Astrocyte (in vitro differentiated cells and primary cell): ENCODE results near the gene PLEKHA6. TPM values are rescaled to one million over a fixed set of nuclear protein-coding genes. Genes with fewer than 3 reads are reported as not detected.

ENCODE experiments used
- DNase-seq: peaks from one replicate; pipeline ENCODE4 v3.0.0-alpha.2; 2010; ENCODE audit warnings: low read depth
- FAIRE-seq: peaks from 2 replicates; lab custom pipeline; 2011; peaks lifted over from hg19 to GRCh38; lab: Jason Lieb, UNC
- H2AFZ ChIP-seq: 2 replicates; pipeline ENCODE4 v1.6.0; 2012; ENCODE audit warnings: low read depth, low read length, inconsistent platforms
- H3K27ac ChIP-seq: 2 replicates; pipeline ENCODE4 v1.5.1; 2011; ENCODE audit warnings: low read depth, low read length, inconsistent platforms
- H3K27me3 ChIP-seq: 2 replicates; pipeline ENCODE4 v1.6.0; 2011; ENCODE audit warnings: low read length, inconsistent platforms; ENCODE audit not compliant: insufficient read depth
- H3K36me3 ChIP-seq: 2 replicates; pipeline ENCODE4 v1.5.1; 2011; ENCODE audit warnings: low read length, inconsistent platforms; ENCODE audit not compliant: insufficient read depth
- H3K4me1 ChIP-seq: 2 replicates; pipeline ENCODE4 v1.5.1; 2011; ENCODE audit warnings: low read length, inconsistent platforms; ENCODE audit not compliant: insufficient read depth
- H3K4me2 ChIP-seq: 2 replicates; pipeline ENCODE4 v1.6.0; 2012; ENCODE audit warnings: low read length, inconsistent platforms
- H3K4me3 ChIP-seq: 2 replicates; pipeline ENCODE4 v1.5.1; 2011; ENCODE audit warnings: low read depth, mild to moderate bottlenecking, low read length, inconsistent platforms; ENCODE audit not compliant: insufficient read depth
- H3K79me2 ChIP-seq: 2 replicates; pipeline ENCODE4 v1.6.0; 2012; ENCODE audit warnings: mild to moderate bottlenecking, low read length, inconsistent platforms; ENCODE audit not compliant: insufficient read depth
- H3K9ac ChIP-seq: 2 replicates; pipeline ENCODE4 v1.6.0; 2012; ENCODE audit warnings: mild to moderate bottlenecking, low read length, inconsistent platforms
- H3K9me3 ChIP-seq: 2 replicates; pipeline ENCODE4 v1.5.1; 2012; ENCODE audit warnings: low read depth, mild to moderate bottlenecking, low read length, inconsistent platforms; ENCODE audit not compliant: insufficient read depth
- H4K20me1 ChIP-seq: 2 replicates; pipeline ENCODE4 v1.6.0; 2012; ENCODE audit warnings: low read length, inconsistent platforms; ENCODE audit not compliant: insufficient read depth
- H3K27ac Mint-ChIP-seq: one replicate; pipeline ENCODE4 v1.8.0; 2021; ENCODE audit warnings: mild to moderate bottlenecking, mixed read lengths; ENCODE audit not compliant: unreplicated experiment
- H3K27me3 Mint-ChIP-seq: one replicate; pipeline ENCODE4 v1.8.0; 2021; ENCODE audit warnings: low read depth, mixed read lengths; ENCODE audit not compliant: unreplicated experiment
- H3K36me3 Mint-ChIP-seq: one replicate; pipeline ENCODE4 v1.8.0; 2021; ENCODE audit warnings: low read depth, mixed read lengths; ENCODE audit not compliant: unreplicated experiment
- H3K4me1 Mint-ChIP-seq: one replicate; pipeline ENCODE4 v1.8.0; 2021; ENCODE audit warnings: low read depth, mixed read lengths; ENCODE audit not compliant: unreplicated experiment
- H3K4me3 Mint-ChIP-seq: one replicate; pipeline ENCODE4 v1.8.0; 2021; ENCODE audit warnings: mild to moderate bottlenecking, moderate library complexity, mixed read lengths; ENCODE audit not compliant: unreplicated experiment
- H3K9me3 Mint-ChIP-seq: one replicate; pipeline ENCODE4 v1.8.0; 2021; ENCODE audit warnings: mild to moderate bottlenecking, mixed read lengths; ENCODE audit not compliant: unreplicated experiment
- CTCF ChIP-seq: IDR thresholded peaks from 2 replicates; pipeline ENCODE4 v1.5.1; 2011; ENCODE audit warnings: low read depth, mild to moderate bottlenecking, inconsistent platforms, low read length, moderate library complexity; ENCODE audit not compliant: insufficient read depth
- EZH2 ChIP-seq: IDR thresholded peaks from 2 replicates; pipeline ENCODE4 v1.6.1; 2012; ENCODE audit warnings: mild to moderate bottlenecking, low read length, inconsistent platforms; ENCODE audit not compliant: insufficient read depth
- total RNA-seq: library from RNA; stranded (reverse); gene quantifications from 2 replicates; pipeline ENCODE4 v1.2.1, GENCODE V29; 2021

The PLEKHA6 gene
- total RNA-seq, 1 donor from 2014 or later, result 1.5 TPM

GRCh38 chr1:204396015-204396583 lies 36.4 kb upstream of the PLEKHA6 start:
- H4K20me1 ChIP-seq, result peaks cover 12% of the 10 kb centered on the region
- H3K4me3 ChIP-seq, result no peak overlapping the region
- H3K27ac ChIP-seq, result no peak overlapping the region
- H3K4me3 Mint-ChIP-seq, result no peak overlapping the region
- no peak overlapping the region for H3K9ac ChIP-seq
- TF ChIP-seq EZH2 (no peak), CTCF (no peak)
- no peaks in the 10 kb centered on the region for H3K4me1 ChIP-seq
- H3K4me2 ChIP-seq, result no peak overlapping the region
- H3K9me3 ChIP-seq, result no peaks in the 10 kb centered on the region
- H3K36me3 Mint-ChIP-seq, result peaks cover 7% of the 10 kb centered on the region
- no peak overlapping the region for H2AFZ ChIP-seq
- no peak overlapping the region for H3K27ac Mint-ChIP-seq
- H3K27me3 ChIP-seq, result no peaks in the 10 kb centered on the region
- H3K4me1 Mint-ChIP-seq, result no peaks in the 10 kb centered on the region
- FAIRE-seq (no peak), DNase-seq (no peak)
- H3K36me3 ChIP-seq, result peaks cover 17% of the 10 kb centered on the region
- H3K9me3 Mint-ChIP-seq, result no peaks in the 10 kb centered on the region
- no peaks in the 10 kb centered on the region for H3K79me2 ChIP-seq
- H3K27me3 Mint-ChIP-seq, result no peaks in the 10 kb centered on the region

- H3K27ac ChIP-seq, result no peak overlapping the region
- FAIRE-seq (no peak), DNase-seq (no peak)
- no peaks in the 10 kb centered on the region for H3K9me3 ChIP-seq
- Mint-ChIP-seq H3K4me1 (no peaks in the 10 kb centered on the region), H3K27me3 (peaks cover 5% of the 10 kb centered on the region), H3K36me3 (peaks cover 3% of the 10 kb centered on the region), H3K9me3 (no peaks in the 10 kb centered on the region), H3K27ac (no peak overlapping the region), H3K4me3 (no peak overlapping the region)
- no peak overlapping the region for H3K9ac ChIP-seq
- H3K27me3 ChIP-seq, result peaks cover 6% of the 10 kb centered on the region
- H4K20me1 ChIP-seq, result no peaks in the 10 kb centered on the region
- H3K36me3 ChIP-seq, result no peaks in the 10 kb centered on the region
- H3K4me3 ChIP-seq, result no peak overlapping the region
- H2AFZ ChIP-seq, result no peak overlapping the region
- TF ChIP-seq EZH2 (no peak), CTCF (no peak)
- H3K4me2 ChIP-seq, result no peak overlapping the region
- H3K4me1 ChIP-seq, result no peaks in the 10 kb centered on the region
- H3K79me2 ChIP-seq, result no peaks in the 10 kb centered on the region
Observed at GRCh38 chr1:204391629-204392028, 31.9 kb upstream of the PLEKHA6 start.

GRCh38 chr1:204390751-204391466 lies 31.2 kb upstream of the PLEKHA6 start:
- Mint-ChIP-seq H3K4me3 (no peak overlapping the region), H3K9me3 (no peaks in the 10 kb centered on the region), H3K27me3 (peaks cover 5% of the 10 kb centered on the region), H3K27ac (no peak overlapping the region), H3K4me1 (no peaks in the 10 kb centered on the region), H3K36me3 (peaks cover under 1% of the 10 kb centered on the region)
- H3K4me1 ChIP-seq, result no peaks in the 10 kb centered on the region
- H4K20me1 ChIP-seq, result no peaks in the 10 kb centered on the region
- H3K4me3 ChIP-seq, result no peak overlapping the region
- H3K9me3 ChIP-seq, result no peaks in the 10 kb centered on the region
- H3K27me3 ChIP-seq, result peaks cover 6% of the 10 kb centered on the region
- H2AFZ ChIP-seq, result no peak overlapping the region
- H3K36me3 ChIP-seq, result no peaks in the 10 kb centered on the region
- H3K9ac ChIP-seq, result no peak overlapping the region
- DNase-seq (peak; percentile 11), FAIRE-seq (no peak)
- no peak overlapping the region for H3K27ac ChIP-seq
- H3K79me2 ChIP-seq, result no peaks in the 10 kb centered on the region
- TF ChIP-seq EZH2, result no peak
- no peak for TF ChIP-seq CTCF
- no peak overlapping the region for H3K4me2 ChIP-seq
